ENCODE results near the gene NOTCH2.

GRCh38 chr1:119941392-119941791 is 128.1 kb downstream of the NOTCH2 start:
- TF ChIP-seq, protein P1, sequence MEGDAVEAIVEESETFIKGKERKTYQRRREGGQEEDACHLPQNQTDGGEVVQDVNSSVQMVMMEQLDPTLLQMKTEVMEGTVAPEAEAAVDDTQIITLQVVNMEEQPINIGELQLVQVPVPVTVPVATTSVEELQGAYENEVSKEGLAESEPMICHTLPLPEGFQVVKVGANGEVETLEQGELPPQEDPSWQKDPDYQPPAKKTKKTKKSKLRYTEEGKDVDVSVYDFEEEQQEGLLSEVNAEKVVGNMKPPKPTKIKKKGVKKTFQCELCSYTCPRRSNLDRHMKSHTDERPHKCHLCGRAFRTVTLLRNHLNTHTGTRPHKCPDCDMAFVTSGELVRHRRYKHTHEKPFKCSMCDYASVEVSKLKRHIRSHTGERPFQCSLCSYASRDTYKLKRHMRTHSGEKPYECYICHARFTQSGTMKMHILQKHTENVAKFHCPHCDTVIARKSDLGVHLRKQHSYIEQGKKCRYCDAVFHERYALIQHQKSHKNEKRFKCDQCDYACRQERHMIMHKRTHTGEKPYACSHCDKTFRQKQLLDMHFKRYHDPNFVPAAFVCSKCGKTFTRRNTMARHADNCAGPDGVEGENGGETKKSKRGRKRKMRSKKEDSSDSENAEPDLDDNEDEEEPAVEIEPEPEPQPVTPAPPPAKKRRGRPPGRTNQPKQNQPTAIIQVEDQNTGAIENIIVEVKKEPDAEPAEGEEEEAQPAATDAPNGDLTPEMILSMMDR (IDR thresholded peaks at IDR 0.05), result no peak
- no peak for TF ChIP-seq POLR2A (IDR thresholded peaks at IDR 0.05)

Data from ovary (tissue), 3 donors.